NCI-H510A treated with DMSO at 0.1 percent for 48 hours (cell line): ENCODE data around the gene SLC6A17.

Source experiments
- DNase-seq: peaks from one replicate; lab custom pipeline; 2025; lab: John Stamatoyannopoulos, UW

Gene SLC6A17

DNA sequence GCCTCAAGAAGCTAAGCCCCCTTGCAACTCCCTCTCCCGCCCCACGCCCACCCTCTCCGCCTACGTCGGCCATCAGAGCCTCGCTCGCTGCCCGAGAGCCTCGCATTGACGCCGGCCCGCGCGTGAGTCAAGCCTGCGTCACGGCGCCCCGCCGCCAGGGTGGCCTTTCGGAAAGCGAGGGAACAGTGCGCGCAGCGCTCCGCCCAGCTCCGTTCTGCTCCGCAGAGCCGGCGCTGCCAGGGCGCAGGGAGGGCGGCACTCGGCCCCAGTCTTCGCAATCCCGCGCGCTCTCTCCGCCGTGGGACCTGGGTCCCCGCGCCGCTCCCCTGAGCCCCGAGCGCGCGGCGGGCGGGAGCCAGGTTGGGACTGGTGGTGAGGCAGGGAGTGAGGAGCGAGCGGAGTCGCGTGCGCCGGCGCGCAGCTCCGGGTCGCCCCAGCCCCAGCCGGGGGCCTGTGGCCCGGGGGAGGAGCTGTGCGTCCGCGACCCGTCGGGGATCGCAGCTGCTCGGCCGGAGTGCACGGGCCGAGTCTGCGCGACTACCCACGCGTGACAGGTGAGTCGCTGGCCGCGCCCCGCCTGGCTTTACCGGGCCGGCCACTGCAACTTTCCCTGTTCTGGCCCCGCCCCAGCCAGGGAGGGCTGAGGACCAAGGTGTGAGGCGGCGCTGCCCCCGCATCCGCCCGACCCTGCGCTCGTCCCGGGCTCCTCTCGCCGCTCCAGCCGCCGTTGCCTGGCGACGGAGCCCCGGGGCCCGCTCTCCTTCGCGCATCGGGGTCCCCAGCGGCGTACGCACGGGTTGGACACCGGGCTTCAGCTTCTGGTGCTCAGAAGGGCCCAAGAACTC, at the start of gene SLC6A17:
Gene SLC6A17 (plus strand): TSS at position 165 of the 845 bp plus-strand sequence. CDS start 16,436 bp downstream, outside the sequence.
- peak; percentile 54 for DNase-seq

DNA sequence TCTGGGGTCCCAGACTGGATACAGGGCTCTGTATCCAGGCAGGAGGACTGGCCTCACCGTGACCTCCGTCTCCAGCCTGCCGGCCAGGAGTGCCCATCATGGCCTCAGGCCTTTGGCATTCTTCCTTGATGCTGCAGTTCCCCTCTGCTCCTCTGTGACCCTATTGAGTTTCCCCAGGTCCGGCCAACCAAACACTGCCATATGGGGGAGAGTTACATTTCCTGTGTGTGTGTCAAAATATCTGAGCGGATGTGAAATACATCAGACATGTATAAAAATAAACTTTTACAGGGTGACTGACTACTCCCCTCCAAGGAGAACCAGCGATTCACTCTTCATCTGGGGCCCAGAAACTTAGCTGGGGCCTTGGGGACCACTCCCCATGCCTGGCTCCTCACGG, 48.2 kb upstream of the SLC6A17 start:
- DNase-seq: no peak

DNA sequence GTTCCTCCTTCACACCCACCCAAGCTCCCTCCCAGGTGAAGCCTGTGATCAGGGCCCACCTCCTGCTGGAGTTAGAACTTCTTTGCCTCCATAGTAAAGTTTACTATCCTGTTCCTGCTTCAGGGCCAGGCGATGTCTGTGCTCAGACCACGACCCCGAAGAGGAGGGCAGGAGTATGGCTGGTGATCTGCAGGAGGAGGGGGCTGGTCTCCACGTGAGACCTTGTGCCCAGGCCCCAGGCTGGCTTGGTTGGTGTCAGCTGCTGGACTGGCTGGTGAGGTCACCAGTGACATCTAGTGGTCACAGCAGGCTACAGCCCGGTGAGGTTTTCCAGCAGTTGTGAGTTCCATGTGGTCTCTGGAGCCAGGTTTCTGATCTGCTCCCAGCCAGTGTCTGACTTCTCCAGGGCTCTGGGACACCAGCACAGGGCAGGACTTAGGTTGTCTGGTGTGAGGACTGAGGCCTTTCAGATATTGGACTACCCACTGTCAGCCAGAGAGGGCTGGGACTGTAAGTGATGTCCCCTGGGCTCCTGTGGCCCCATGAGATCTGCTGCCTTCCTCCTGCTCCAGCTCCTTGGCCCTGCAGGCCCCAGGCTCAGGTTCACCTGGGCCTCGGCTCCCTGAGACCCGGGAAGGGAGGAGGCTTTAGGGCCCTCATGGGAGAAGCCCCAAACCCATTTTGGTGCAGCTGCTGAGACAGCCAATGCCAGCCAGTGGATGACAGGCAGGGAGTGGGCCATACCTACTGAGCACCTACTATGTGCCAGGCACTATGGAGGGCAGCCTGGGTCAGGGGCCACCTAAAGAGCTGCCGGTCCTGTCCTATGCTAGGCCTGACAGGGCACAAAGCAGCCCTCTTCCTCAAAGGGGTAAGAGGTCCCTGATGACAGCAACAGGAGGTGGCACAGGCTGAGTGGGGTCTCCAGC, 44.0 kb upstream of the SLC6A17 start:
- peak; percentile 73 for DNase-seq

DNA sequence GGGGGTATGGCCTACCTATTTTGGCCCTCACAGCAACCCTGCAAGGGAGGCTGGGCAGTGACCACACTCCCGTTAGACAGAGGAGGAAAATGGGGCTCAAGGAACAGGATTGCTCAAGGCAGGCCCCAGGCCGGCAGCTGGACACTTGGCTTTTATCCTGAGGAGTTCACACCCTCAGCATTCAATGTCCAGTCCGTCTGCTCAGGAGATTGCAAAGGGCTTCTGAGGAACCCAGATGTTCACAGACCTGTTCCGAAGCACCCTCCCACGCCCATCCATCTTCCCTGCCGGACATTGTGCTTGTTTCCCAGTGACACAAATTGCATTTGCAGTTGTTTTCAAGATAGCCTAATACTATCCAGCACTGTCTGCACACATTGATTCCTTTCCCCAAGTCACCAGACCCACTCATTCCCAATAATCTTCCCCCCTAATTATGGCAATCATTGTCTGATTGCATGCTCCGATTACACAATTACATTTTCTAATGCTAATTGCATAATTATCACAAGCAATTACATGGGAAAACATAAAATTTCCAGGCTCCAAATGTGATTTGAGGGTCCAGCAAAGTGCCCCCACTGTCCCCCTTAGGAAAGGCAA, 42.3 kb upstream of the SLC6A17 start:
- no peak for DNase-seq

DNA sequence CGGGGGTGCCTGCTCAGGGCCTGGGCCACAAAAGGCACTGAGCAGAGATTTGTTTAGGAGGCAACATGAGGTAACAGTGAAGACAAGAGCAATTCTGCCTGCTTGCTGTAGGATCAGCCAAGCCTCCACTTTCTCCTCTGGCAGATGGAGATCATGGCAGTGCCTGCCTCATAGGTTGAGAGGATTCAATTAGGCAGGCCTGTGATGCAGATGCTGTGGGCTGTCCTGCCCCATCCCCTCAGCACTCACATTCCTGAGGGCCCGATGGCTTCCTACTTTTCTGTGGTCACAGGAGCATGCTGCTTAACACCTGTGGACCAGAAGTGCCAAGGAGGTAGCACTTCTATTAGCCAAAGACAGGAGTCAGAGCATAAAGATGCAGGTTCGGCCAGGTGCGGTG, 39.2 kb upstream of the SLC6A17 start:
- no peak for DNase-seq

DNA sequence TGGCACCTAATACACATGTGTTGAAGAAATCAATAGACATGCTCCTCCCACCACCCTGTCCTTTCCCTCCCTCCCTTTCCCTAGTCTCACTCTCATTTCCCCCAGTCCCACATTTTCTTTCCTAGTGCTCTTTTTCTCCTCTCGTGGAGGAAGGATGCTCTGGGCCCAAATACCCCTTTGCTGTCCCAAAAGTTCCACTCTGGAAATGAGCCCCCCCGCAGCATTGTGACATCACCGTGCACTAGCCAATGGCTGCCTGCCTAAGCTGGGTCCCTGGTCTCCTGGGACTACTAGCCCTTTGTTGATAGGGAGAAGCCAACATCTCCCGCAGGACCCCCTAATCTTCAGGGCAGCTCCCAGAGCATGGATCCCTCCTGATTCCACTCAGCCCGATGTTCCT, 38.2 kb upstream of the SLC6A17 start, which contains the start of gene UBL4B:
Gene UBL4B (plus strand): TSS at position 301 of the 400 bp plus-strand sequence. CDS start 92 bp downstream, at position 393.
- DNase-seq: no peak

DNA sequence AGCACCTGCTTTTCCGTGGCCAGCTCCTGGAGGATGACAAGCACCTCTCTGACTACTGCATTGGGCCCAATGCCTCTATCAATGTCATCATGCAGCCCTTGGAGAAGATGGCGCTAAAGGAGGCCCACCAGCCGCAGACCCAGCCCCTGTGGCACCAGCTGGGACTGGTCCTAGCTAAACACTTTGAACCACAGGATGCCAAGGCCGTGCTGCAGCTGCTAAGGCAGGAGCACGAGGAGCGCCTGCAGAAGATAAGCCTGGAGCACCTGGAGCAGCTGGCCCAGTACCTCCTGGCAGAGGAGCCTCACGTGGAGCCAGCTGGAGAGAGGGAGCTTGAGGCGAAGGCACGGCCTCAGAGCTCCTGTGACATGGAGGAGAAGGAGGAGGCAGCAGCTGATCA, 37.6 kb upstream of the SLC6A17 start:
- peak; percentile 61 for DNase-seq

DNA sequence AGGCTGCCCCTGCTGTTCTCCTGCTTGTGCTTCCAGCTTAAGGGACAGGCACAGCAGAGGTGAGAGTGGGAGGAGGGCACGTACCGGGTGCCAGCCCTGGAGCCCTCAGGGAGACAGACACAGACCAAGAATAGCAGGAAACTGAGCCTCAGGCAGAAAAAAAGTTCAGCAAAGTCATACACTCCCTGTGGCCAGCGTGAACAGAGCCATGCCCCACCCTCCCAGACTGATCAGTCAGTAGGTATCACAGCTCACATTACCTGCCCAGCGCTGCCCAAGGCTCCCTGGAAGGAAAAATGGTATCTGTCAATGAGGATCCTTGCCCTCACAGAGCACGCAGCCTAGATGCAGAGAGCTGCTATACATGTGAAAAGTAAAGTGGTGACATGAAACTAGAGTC, 36.7 kb upstream of the SLC6A17 start:
- peak; percentile 39 for DNase-seq

DNA sequence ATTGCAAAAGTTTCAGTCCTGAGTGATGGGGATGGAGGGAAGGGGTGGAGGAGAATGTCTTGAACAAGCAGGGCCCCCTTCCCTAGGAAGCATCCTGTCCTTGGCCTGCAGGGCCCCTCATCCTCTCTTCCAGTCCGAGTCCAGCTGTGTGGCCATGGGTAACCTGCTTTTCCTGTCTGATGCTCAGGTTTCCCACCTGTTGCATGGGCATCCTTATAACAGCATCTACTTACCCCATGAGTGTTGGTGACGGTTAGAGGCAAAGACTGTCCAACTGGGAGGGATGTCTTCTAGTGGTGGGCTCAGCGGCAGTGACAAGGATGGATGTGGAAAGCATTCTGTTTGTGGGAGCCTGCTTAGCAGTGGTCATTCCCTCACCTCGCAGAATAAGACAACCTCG, 36.1 kb upstream of the SLC6A17 start:
- no peak for DNase-seq

DNA sequence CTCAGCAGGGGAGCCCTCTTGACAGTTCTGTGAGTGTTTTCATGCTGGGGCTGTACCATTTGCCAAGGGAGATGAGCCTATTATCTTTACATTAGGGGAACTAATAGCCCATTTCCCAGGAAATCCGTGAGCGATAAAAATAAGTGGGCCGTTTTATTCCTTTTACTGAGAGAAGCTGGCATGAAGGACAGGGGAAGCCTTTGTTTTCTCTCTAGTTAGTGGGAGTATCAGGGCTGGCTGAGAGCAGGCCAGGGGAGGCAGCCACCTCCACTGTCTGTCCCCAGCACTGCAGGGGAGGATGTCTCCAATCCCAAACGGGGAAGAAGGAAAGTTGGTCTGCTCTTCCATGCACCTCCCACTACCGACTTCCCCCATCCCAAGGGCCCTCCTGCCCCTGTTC, 35.5 kb upstream of the SLC6A17 start:
- peak; percentile 12 for DNase-seq

DNA sequence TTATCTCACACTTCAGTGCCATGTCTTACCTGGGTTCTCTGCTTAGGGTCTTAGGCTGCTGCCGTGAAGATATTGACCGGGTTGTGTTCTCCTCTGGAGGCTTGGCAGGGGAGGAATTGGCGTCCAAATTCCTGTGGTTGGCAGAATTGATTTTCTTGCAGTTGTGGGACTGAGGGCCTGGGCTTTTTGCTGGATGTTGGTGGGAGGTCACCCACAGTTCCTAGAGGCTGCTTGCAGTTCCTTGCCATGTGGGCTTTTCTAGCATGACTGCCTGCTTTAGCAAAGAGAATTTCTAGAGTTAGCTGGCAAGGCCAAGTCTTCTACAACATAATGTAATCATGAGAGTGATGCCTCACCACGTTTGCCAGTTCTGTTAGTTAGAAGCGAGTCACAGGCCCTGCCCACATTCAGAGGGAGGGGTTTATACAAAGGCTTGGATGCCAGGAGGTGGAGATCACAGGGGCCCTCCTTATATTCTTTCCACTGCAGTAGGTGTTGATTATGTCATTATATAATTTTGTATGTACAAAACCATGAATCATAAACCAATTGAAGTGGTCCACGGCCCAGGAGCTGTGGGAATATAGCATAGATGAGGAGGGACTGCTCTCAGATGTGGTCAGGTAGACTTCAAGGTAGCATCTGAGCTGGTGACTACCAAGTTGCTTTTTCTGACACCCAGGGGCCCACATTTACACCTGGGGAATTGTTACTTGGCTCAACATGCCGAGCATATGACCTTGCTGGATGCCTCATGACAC, 31.5 kb upstream of the SLC6A17 start:
- DNase-seq: peak; percentile 10

DNA sequence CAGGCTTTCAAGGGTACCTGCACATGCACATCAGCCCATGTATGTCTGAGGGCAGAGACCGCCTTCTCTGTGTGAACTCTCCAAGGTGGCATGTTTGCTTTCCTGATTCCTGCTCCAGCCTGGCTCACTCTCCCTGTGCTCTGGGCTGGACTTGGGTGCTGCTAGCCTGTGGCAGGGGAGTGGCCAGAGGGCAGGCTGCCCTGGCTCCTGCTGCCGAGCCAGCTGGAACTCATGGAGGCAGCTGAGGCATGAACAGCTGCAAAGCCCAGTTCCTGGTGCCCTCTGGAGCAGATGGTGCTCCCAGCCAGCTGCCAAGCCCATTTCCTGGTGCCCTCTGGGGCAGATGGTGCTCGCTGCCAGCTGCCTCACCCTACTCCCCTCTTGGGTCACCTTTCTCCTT, 30.5 kb upstream of the SLC6A17 start:
- peak; percentile 42 for DNase-seq

DNA sequence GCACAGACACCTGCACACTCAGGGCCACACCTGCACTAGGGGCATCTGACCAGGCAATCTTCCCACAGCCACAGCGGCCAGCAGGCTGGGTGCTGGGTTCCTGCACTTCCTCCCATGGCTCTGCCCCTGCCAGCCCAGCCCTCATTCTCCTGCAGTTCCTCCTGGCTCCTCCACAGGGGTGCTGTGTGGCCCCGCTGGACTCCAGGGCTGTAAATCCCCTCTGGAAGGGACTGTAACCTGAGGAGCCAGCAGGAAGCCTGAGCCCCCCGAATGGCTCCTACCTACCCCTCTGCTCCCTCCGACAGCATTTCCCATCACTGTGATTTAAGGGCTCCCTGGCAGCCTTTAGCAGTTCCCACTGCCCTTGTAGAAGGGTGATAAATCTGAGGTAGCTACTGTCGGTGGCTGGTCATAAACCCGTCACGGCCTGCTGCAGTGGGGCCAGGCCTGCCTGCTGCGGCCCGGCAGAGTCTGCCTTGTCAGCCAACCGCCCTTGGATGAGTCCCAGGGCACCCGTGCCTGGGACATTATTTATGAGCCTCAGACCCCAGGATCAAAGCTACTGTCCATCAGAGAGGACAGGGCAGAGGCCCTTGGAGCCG, 29.2 kb upstream of the SLC6A17 start:
- no peak for DNase-seq

DNA sequence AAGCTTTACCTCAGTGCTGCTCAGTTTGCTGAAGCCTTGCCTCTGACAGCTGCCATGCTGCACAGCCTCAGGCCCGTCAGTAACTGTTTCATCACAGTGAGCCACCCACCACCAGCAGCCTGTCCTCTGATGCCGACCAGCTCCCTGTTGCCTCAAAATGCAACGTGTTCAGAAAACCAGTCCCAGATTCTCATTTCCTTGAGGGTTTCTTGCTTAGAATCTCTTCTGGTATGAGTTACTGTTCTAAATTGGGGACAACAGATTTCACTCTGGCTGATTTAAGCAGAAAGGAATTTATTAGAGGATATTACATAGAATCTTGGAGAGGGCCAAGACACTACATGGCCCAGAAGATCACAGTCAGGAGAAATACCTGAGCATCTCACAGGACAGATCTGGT, 27.1 kb upstream of the SLC6A17 start:
- DNase-seq: no peak

DNA sequence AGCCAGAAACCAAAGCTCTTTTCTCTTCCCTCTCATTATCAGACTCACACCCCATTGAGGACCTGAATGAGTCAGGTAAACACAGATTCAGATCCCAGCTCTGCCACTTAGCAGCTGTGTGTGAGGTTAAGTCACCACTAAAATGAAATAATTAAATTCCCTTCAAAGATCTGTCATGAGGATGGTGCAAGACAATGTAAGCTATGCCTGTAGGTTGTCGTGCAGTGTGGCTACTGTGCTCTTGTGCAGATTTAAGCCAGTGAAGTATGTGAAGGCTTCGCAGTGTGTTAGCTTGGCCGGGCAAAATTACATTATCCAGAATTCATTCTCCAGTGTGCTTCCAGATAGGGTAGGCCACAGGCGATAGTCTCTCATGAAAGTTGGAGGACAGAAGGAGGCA, 24.5 kb upstream of the SLC6A17 start:
- DNase-seq: peak; percentile 72

DNA sequence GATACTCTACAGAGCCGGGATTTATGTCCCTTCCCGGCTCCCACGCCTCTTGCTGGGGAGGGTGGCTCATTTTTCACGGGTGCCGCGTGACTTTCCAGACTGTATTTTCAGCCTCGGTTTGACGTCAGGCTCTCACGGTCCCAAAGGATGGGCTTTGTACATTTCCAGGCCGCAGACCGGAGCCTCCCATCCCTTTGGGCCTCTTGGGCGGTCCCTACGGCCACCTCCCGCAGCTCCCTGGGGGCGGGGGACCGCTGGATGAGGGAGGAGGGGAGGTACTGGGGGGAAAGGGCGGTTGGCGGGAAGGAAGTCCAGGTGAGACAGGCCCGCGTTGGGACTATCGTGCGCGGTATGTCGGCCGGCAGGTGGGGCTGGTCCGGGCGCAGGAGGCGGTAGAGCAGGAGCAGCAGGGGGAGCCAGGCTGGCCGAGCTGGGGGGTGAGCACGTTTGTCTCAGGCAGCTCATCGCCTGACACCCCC, 20.1 kb upstream of the SLC6A17 start:
- peak; percentile 32 for DNase-seq

DNA sequence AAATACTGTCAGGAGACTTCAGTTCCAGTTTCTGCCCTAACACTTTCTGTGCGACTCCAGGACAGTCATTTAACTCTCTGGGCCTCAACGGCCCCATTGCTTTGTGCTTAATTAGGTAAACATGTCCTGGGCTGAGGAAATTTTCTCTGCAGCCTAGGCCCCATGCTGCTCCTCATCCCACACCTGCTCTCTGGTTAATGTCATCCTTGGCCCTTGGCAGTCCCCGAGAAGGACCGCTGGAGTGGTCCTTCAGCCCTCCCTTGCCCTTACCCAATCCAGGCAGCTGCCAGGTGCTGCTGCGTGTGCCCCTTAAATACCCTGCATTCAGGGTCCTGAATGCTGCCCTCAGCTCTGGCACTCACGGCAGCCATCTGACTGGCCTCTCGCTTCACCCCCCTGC, 19.3 kb upstream of the SLC6A17 start:
- DNase-seq: peak; percentile 84

DNA sequence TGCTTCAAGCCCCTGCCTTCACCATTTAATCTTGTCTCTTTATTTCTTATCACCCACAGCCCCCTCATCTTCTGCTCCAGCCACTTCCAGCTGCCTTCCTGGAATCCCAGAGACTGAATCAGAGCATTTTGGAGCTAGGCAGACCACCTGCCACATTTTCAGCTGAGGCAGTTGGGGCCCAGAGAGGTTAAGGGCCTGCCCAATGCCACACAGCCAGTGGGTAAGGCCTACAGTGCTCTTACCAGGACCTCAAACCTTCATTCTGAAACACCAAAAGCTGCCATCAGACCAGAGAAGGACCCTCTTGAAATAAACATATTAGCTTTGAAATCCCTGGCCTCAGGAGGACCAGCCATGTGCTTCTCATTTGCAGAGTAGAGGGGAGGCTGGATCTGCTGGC, 17.6 kb upstream of the SLC6A17 start:
- DNase-seq: no peak

DNA sequence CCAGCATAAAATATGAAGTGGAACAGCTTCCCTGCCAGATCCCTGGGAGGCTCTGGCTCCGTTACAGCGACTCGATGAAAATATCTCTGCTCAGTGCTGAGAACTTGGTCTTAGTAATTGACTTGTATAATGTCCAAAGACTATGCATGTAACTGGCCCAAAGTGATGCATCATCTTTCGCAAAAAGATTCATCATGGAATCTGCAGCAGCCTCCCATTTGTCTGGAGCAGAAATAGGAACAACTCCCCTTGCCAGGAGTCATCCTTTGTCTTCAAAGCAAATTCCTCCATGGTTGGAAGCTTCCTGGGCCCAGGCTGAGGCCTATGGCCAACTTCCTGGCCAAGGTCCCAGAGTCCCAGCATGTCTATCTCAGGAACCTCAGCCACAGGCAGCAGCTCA, 16.9 kb upstream of the SLC6A17 start:
- no peak for DNase-seq

DNA sequence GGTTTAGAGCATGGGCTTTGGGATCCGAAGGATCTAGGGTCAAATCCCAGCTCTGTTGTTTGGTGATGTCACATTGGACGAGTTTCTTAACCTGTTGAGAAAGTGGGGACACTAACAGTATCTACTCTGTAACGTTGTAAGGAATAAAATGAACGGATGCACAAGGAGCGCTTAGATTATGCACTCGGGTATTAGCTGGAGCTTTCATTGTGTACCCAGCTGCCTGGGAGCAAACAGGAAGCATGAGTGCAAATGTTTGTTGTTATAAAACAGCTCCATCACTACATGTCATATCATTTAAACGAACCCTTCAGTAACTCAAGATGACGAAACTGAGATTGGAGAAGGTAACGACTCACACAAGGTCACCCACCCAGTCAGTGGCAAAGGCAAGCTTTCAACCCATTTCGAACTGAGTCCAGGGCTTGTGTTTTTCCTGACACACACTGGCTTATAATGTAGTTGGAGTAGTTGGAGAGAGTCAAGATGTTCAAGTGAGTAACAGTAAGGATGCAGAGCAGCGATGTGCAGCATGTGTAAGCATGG, 16.2 kb upstream of the SLC6A17 start:
- DNase-seq: peak; percentile 91

DNA sequence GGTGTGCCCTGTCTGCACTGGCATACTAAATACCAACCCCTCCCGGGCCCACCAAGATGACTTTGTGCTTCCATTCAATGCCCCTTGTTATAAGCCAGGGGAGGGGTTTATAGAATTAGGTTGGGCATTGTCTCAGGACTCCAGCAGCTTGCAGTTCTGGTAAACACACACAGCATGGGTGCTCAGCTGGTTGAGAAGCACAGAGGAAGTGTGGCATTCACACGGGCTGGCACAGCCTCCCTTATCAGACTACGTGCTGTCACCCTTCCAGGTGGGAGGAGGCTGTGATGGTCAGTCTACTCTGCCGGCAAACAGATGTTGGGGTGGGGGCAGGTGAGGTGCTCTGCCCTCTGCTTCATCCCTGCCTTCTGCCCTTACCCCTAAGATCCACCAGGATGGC, 15.0 kb upstream of the SLC6A17 start:
- peak; percentile 71 for DNase-seq
